ENCODE data around the gene IMMP2L. TPM values are rescaled to one million over a fixed set of nuclear protein-coding genes. Genes with fewer than 3 reads are reported as not detected.

IMMP2L gene
- total and polyA plus RNA-seq, 8 donors = 2.5 to 40.8 (median 20.0) TPM; not detected in 1

GRCh38 chr7:111516612-111517011 lies 45.7 kb downstream of the IMMP2L start:
- 71 to 84% (median 76%) methylated on average over 4 of the region's 4 CpGs for WGBS, 5 donors
- DNase-seq = peak in 1 of 2 donors; percentile 12
- Histone ChIP-seq H3K36me3 (peaks cover 0 to 19% (median 5%) of the 10 kb centered on the region in 4 donors), H3K27me3 (no peaks in the 10 kb centered on the region), H3K4me3 (no peak overlapping the region), H3K4me1 (peaks cover 0 to 11% (median 0%) of the 10 kb centered on the region in 4 donors), H3K27ac (no peak overlapping the region), H3K9me3 (peaks cover 0 to 5% (median 0%) of the 10 kb centered on the region in 4 donors)
- intact Hi-C loops (cut with DNase I; ENCODE audit: low total_unique reads) = no loop called here
- no peak for TF ChIP-seq CTCF (IDR thresholded peaks at IDR 0.05)
- TF ChIP-seq EP300 (IDR thresholded peaks at IDR 0.05) = no peak
- TF ChIP-seq POLR2AphosphoS5 (IDR thresholded peaks at IDR 0.05) = no peak
- TF ChIP-seq POLR2A (IDR thresholded peaks at IDR 0.05) = no peak

- peaks cover 0 to 11% (median 0%) of the 10 kb centered on the region in 4 donors for H3K4me1 ChIP-seq
- intact Hi-C loops (cut with DNase I; ENCODE audit: low total_unique reads) = no loop called here
- no peak overlapping the region for H3K27ac ChIP-seq
- no peaks in the 10 kb centered on the region for H3K9me3 ChIP-seq
- no peak for DNase-seq
- no peak overlapping the region for H3K4me3 ChIP-seq
- H3K36me3 ChIP-seq = no peaks in the 10 kb centered on the region
- WGBS, 5 donors = 94 to 99% (median 97%) methylated on average over 1 of the region's 1 CpG
- H3K27me3 ChIP-seq = no peaks in the 10 kb centered on the region
- no peak for TF ChIP-seq EP300 (IDR thresholded peaks at IDR 0.05)
- no peak for TF ChIP-seq CTCF (IDR thresholded peaks at IDR 0.05)
- TF ChIP-seq POLR2AphosphoS5 (IDR thresholded peaks at IDR 0.05) = no peak
- no peak for TF ChIP-seq POLR2A (IDR thresholded peaks at IDR 0.05)
These were observed 48.7 kb downstream of the IMMP2L start for GRCh38 chr7:111513566-111513965.

- Histone ChIP-seq H3K4me1 (no peaks in the 10 kb centered on the region), H3K27ac (no peak overlapping the region), H3K27me3 (no peaks in the 10 kb centered on the region), H3K9me3 (no peaks in the 10 kb centered on the region), H3K4me3 (no peak overlapping the region), H3K36me3 (no peaks in the 10 kb centered on the region)
- 88 to 95% (median 90%) methylated on average over 4 of the region's 4 CpGs for WGBS, 5 donors
- intact Hi-C loops (cut with DNase I; ENCODE audit: low total_unique reads) = no loop called here
- TF ChIP-seq POLR2AphosphoS5 (IDR thresholded peaks at IDR 0.05) = no peak
- no peak for TF ChIP-seq CTCF (IDR thresholded peaks at IDR 0.05)
- no peak for TF ChIP-seq POLR2A (IDR thresholded peaks at IDR 0.05)
- TF ChIP-seq EP300 (IDR thresholded peaks at IDR 0.05) = no peak
- no peak for DNase-seq
These were observed 50.4 kb downstream of the IMMP2L start for GRCh38 chr7:111511845-111512244.

- H3K27ac ChIP-seq = no peak overlapping the region
- no peaks in the 10 kb centered on the region for H3K4me1 ChIP-seq
- no peaks in the 10 kb centered on the region for H3K9me3 ChIP-seq
- H3K4me3 ChIP-seq = no peak overlapping the region
- WGBS, 5 donors = 89 to 93% (median 91%) methylated on average over 3 of the region's 3 CpGs
- H3K27me3 ChIP-seq = no peaks in the 10 kb centered on the region
- H3K36me3 ChIP-seq = no peaks in the 10 kb centered on the region
- no peak for TF ChIP-seq EP300 (IDR thresholded peaks at IDR 0.05)
- no peak for TF ChIP-seq POLR2AphosphoS5 (IDR thresholded peaks at IDR 0.05)
- TF ChIP-seq POLR2A (IDR thresholded peaks at IDR 0.05) = no peak
- no peak for TF ChIP-seq CTCF (IDR thresholded peaks at IDR 0.05)
- no peak for DNase-seq
- intact Hi-C loops (cut with DNase I; ENCODE audit: low total_unique reads) = no loop called here
These were observed 51.5 kb downstream of the IMMP2L start for GRCh38 chr7:111510584-111511378.
